Sigmoid colon (tissue), 4 donors: ENCODE data around the gene GJA10.
"Not testable (repeated sequence)": the region's sequence is repeated elsewhere in the genome, so short reads cannot be mapped to it uniquely, and the experiment has no call there.

ENCODE experiments used
- POLR2AphosphoS5 ChIP-seq, 4 donors: sonication (generic); formaldehyde crosslinking; IDR thresholded peaks; one replicate each; pipeline ENCODE4 v1.6.1; 2017; ENCODE audit warnings: antibody characterized with exemption in 4 of 4
- TF ChIP-seq, protein P1 (sequence below), 4 experiments: fragments of 450-650 bp in 3 of 4; fragments of 200-600 bp in 1 of 4; IDR thresholded peaks; one replicate each; pipeline ENCODE4 v1.5.1; 2016 to 2019; ENCODE audit warnings: antibody characterized with exemption in 4 of 4, mild to moderate bottlenecking in 3 of 4, moderate library complexity in 2 of 4

GRCh38 chr6:89890845-89891528 lies 3.3 kb upstream of the GJA10 start:
- TF ChIP-seq, protein P1, sequence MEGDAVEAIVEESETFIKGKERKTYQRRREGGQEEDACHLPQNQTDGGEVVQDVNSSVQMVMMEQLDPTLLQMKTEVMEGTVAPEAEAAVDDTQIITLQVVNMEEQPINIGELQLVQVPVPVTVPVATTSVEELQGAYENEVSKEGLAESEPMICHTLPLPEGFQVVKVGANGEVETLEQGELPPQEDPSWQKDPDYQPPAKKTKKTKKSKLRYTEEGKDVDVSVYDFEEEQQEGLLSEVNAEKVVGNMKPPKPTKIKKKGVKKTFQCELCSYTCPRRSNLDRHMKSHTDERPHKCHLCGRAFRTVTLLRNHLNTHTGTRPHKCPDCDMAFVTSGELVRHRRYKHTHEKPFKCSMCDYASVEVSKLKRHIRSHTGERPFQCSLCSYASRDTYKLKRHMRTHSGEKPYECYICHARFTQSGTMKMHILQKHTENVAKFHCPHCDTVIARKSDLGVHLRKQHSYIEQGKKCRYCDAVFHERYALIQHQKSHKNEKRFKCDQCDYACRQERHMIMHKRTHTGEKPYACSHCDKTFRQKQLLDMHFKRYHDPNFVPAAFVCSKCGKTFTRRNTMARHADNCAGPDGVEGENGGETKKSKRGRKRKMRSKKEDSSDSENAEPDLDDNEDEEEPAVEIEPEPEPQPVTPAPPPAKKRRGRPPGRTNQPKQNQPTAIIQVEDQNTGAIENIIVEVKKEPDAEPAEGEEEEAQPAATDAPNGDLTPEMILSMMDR (IDR thresholded peaks at IDR 0.05), result not testable (repeated sequence)
- TF ChIP-seq POLR2AphosphoS5 (IDR thresholded peaks at IDR 0.05), result not testable (repeated sequence)
